Vagina (tissue), 2 donors: ENCODE measurements around the gene ASCL3.

Experiments used
- CTCF ChIP-seq, 3 experiments: fragments of 450-650 bp in 2 of 3; fragments of 200-600 bp in 1 of 3; sonication (generic) in 1 of 3; IDR thresholded peaks; one replicate each; pipeline ENCODE4 v1.5.1; 2017 to 2019; ENCODE audit warnings: antibody characterized with exemption in 3 of 3, mild to moderate bottlenecking in 2 of 3, moderate library complexity in 2 of 3
- POLR2AphosphoS5 ChIP-seq, 2 donors: sonication (generic); formaldehyde crosslinking; IDR thresholded peaks; one replicate each; pipeline ENCODE4 v1.9.0; 2017; ENCODE audit warnings: antibody characterized with exemption in 2 of 2, mild to moderate bottlenecking in 2 of 2, low read depth in 1 of 2; ENCODE audit not compliant: insufficient read depth in 1 of 2

GRCh38 chr11:8956860-8957259, 14.0 kb upstream of the ASCL3 start:
- TF ChIP-seq CTCF (IDR thresholded peaks at IDR 0.05) (no peak), POLR2AphosphoS5 (IDR thresholded peaks at IDR 0.05; ENCODE audit: insufficient read depth in 1 of 2, low read depth in 1 of 2) (no peak)
